Hepatocyte (in vitro differentiated cells): ENCODE data around the gene IQCM.

Source experiments
- EZH2 ChIP-seq: fragments of 200-600 bp; sonication (generic); IDR thresholded peaks from 2 replicates; pipeline ENCODE4 v1.6.1; 2016; ENCODE audit warnings: antibody characterized with exemption, mild to moderate bottlenecking, borderline replicate concordance
- EZH2phosphoT487 ChIP-seq: fragments of 200-600 bp; sonication (generic); IDR thresholded peaks from one replicate; pipeline ENCODE4 v1.6.1; 2018; ENCODE audit warnings: antibody characterized with exemption, mild to moderate bottlenecking, low read depth, moderate library complexity; ENCODE audit not compliant: unreplicated experiment, severe bottlenecking
- TF ChIP-seq, protein P1 (sequence below): fragments of 200-600 bp; sonication (generic); IDR thresholded peaks from 2 replicates; pipeline ENCODE4 v1.5.1; 2016; ENCODE audit warnings: antibody characterized with exemption, mild to moderate bottlenecking; ENCODE audit not compliant: poor library complexity

- TF ChIP-seq, protein P1, sequence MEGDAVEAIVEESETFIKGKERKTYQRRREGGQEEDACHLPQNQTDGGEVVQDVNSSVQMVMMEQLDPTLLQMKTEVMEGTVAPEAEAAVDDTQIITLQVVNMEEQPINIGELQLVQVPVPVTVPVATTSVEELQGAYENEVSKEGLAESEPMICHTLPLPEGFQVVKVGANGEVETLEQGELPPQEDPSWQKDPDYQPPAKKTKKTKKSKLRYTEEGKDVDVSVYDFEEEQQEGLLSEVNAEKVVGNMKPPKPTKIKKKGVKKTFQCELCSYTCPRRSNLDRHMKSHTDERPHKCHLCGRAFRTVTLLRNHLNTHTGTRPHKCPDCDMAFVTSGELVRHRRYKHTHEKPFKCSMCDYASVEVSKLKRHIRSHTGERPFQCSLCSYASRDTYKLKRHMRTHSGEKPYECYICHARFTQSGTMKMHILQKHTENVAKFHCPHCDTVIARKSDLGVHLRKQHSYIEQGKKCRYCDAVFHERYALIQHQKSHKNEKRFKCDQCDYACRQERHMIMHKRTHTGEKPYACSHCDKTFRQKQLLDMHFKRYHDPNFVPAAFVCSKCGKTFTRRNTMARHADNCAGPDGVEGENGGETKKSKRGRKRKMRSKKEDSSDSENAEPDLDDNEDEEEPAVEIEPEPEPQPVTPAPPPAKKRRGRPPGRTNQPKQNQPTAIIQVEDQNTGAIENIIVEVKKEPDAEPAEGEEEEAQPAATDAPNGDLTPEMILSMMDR: no peak
- TF ChIP-seq EZH2 (no peak), EZH2phosphoT487 (no peak)
These were observed 20.9 kb upstream of the IQCM start for GRCh38 chr4:149836546-149836945.
